Neural cell (in vitro differentiated cells): ENCODE measurements around the gene FAM124B.

Experiments used
- CTCF ChIP-seq: fragments of 450-650 bp; IDR thresholded peaks from 2 replicates; pipeline ENCODE4 v1.5.1; 2014; ENCODE audit warnings: antibody characterized with exemption, mild to moderate bottlenecking, moderate library complexity; ENCODE audit not compliant: poor library complexity, severe bottlenecking
- EP300 ChIP-seq: fragments of 450-650 bp; conservative IDR thresholded peaks from 2 replicates; pipeline ENCODE4 v1.6.1; 2014; ENCODE audit warnings: antibody characterized with exemption, mild to moderate bottlenecking, moderate library complexity; ENCODE audit not compliant: poor library complexity, severe bottlenecking
- MXI1 ChIP-seq: fragments of 450-650 bp; conservative IDR thresholded peaks from 2 replicates; pipeline ENCODE4 v1.6.1; 2014; ENCODE audit warnings: antibody characterized with exemption, mild to moderate bottlenecking; ENCODE audit not compliant: poor library complexity, severe bottlenecking
- RAD21 ChIP-seq: fragments of 450-650 bp; conservative IDR thresholded peaks from 2 replicates; pipeline ENCODE4 v1.6.1; 2014; ENCODE audit warnings: antibody characterized with exemption, mild to moderate bottlenecking, moderate library complexity
- SMC3 ChIP-seq: fragments of 450-650 bp; conservative IDR thresholded peaks from 2 replicates; pipeline ENCODE4 v1.6.1; 2014; ENCODE audit warnings: antibody characterized with exemption, mild to moderate bottlenecking, moderate library complexity; ENCODE audit not compliant: poor library complexity
- TAF1 ChIP-seq: IDR thresholded peaks from 2 replicates; pipeline ENCODE4 v1.6.1; 2012; ENCODE audit warnings: low read depth

GRCh38 chr2:224405412-224405811, 3.5 kb upstream of the FAM124B start:
- no peak for TF ChIP-seq CTCF
- no peak for TF ChIP-seq EP300
- TF ChIP-seq TAF1 = no peak
- no peak for TF ChIP-seq RAD21
- TF ChIP-seq MXI1 = no peak
- TF ChIP-seq SMC3 = no peak
